GM18499 (cell line): ENCODE results near the gene TRH.

Experiments
- ATAC-seq: cut with Tn5 transposase; IDR thresholded peaks from one replicate; pipeline ENCODE4 v1.9.1; 2021; ENCODE audit warnings: moderate number of reproducible peaks; ENCODE audit not compliant: insufficient read depth, unreplicated experiment

TRH gene

GRCh38 chr3:129974564-129974832 is at the start of gene TRH:
Gene TRH (plus strand): TSS chr3:129974720. CDS start chr3:129975817, 1,097 bp downstream.
- no peak for ATAC-seq

GRCh38 chr3:129927072-129927471 is 47.4 kb upstream of the TRH start:
- no peak for ATAC-seq

DNA sequence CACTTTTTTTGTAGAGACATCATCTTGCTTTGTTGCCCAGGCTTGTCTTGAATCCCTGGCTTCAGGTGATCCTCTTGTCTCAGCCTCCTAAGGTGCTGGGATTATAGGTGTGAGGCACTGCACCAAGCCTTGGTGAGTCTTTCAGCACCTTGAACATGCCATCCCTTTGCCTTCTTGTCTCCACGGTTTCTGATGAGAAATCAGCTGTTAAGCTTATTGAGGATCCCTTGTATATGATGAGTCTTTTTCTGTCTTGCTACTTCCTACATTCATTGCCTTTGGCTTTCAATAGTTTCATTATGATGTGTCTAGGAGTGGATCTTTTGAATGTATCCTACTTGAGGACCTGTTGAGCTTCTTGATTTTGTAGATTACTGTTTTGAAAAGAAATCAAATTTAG is 45.1 kb upstream of the TRH start:
- ATAC-seq: no peak

- no peak for ATAC-seq
These were observed 41.0 kb upstream of the TRH start for GRCh38 chr3:129933471-129933870.

- no peak for ATAC-seq
These were observed 40.0 kb upstream of the TRH start for GRCh38 chr3:129934234-129935123.

DNA sequence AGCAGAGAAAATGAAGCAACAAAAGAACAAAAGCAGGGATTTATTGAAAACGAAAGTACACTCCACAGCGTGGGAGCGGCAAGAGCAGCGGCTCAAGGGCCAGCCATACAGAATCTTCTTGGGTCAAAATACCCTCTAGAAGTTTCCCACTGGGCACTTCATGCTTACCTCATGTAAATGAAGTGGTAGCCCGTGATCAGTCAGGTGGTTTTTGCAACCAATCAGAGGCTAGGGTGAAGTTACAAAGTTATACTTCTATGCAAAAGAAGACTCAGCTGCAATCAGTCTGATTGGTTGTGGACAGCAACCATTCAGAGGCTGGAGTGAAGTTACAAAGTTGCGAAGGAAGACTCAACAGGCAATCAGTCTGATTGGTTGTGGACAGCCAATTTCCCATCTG is 37.8 kb upstream of the TRH start:
- no peak for ATAC-seq

- ATAC-seq: no peak
These were observed 36.8 kb upstream of the TRH start for GRCh38 chr3:129937717-129938116.

DNA sequence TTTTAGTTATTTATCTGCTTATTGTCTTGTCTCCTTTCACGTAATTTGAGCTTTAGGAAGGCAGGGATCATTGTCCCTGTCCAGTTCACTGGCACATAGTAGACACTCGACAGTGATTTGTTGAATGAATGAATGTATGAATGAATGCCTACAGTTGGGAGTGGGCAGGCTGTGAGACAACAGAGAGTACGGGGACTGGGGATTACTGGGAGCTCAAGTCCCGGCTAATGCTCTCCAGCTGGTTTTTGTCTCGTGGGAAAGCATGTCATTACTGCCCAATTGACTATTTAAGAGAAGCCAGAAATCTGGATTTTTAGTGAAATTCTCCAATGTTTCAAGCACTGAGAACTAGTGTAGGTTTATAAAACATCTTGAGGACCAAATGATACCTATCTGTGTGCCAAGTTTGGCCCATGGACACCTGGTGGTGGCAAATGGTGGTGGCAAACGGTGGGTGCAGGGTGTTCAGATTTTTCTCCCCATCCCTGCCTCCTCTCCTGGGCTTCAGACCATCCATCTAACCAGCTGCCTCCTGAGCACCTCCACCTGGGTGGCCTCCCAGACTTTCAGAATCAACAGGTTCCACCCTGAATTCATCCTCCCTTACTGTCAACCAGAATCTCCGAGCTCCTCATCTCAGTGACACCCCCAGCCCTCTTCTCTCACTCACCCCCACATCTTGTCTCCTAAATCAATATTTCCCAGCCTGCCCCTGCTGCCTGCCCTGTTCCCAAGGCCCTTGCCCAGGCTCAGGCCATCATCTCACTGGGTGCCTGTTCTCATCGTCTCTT is 36.2 kb upstream of the TRH start:
- no peak for ATAC-seq

DNA sequence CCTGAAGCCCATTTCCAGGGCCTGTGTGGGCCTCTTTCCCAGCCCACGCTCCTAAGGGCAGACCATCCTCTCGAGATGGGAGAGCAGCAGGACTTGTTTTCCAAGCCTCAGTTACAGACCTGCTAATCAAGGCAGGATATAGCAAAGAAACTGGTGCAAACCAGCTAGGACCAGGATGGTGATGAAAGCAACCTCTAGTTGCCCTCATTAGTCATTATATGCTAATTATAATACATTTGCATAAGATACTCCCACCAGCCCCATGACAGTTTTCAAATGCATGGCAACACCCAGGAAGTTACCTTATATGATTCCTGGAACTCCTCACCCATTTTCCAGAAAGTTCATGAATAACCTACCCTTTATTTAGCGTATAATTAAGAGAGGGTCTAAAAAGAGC is 34.4 kb upstream of the TRH start:
- ATAC-seq: no peak

GRCh38 chr3:129942296-129942695 is 32.2 kb upstream of the TRH start:
- ATAC-seq: no peak

DNA sequence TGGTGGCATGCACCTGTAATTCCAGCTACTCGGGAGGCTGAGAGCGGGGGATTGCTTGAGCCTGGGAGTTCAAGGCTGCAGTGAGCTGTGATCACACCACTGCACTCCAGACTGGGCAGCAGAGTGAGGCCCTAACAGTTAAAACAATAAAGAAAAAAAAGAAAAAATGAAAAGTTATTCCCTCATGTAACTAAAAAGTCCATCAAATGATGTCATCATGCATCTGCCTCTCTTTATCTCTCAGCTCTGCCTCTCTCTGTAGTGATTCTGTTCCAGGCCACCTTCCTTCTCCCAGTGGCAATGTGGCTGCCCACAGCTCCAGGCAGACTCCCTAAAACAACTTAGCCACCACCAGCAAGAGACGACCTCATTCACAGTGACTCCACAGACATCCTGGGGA is 31.5 kb upstream of the TRH start:
- ATAC-seq: no peak

DNA sequence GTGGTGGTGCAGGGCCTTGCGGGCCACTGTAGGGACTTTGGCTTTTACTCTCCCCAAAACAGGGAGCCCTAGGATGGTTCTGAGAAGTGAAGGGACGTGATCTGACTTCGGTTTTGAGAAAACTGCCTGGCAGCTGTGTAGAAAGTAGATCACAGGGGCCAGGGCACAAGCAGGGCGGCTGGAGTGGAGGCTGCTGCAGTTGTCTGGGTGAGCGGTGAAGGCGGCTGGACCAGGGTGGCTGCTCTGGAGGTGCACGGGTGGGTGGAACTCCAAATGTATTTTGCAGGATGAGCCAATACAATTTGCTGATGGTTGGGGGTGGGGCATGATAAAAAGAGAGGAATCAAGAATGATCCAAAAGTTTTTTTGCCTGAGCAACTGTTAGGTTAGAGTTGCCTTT is 29.8 kb upstream of the TRH start:
- ATAC-seq: no peak

DNA sequence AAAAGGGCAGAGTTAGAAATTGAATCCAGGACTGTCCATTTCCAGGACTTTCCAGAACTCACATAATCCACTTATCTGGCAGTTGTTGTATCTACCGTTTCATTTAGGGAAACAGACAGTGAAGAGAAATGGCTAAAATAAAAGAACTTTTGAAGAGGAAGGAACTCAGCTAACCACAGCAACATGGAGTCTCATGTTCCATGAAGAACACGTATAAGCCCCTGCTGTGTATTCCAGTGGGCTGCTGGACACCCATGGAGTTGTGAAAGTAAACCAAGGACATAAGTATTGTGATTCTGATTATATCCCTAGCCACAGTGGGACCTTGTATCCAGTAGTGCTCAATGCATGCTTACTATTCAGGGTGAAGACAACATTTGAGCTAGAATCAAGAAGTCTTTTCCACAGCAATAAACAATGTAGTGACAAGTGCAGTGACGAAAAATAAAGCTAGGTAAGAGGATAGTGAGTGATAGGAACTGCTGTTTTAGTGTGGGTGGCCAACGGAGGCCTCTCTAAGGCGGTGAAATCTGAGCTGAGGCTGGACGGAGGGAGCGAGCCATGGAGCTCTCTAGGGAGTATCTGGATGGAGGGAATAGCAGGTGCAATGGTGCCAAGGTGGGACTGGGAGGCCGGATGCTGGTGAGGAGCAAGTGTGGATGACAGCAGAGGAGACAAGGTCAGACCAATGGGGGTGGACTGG is 26.8 kb upstream of the TRH start:
- ATAC-seq: no peak

DNA sequence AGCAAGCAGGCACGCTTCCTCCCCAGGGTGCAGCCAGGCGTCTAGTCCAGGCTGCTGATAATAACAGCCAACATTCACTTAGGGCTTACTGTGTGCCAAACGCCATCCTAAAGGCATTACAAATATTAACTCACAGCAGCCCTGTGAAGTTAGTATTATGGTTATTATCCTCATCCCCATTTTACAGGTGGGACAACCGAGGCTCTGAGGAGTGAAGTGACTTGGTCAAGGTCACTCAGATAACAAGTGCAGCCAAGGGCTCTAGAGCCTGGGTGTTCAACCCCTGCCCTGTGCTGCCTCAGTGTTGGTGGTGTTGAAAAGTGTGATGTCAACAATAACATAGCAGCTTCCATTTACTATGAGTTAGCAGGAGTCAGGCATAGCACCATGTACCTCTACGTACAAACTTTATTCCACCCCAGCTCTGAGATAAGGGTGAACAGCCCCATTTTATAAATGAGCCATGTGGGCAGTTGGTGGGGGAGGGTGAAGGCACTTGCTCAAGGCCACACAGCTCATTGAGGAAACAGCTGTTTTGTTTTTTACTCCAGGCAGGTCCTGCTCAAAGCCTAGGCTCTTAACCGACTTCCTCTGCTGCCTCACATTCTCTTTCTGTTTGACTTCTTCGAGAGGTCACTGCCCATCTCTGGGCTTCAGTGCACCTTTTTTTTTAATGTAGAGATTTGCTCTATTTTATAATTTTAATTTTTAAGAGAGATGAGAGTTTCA is 24.0 kb upstream of the TRH start:
- ATAC-seq: no peak

DNA sequence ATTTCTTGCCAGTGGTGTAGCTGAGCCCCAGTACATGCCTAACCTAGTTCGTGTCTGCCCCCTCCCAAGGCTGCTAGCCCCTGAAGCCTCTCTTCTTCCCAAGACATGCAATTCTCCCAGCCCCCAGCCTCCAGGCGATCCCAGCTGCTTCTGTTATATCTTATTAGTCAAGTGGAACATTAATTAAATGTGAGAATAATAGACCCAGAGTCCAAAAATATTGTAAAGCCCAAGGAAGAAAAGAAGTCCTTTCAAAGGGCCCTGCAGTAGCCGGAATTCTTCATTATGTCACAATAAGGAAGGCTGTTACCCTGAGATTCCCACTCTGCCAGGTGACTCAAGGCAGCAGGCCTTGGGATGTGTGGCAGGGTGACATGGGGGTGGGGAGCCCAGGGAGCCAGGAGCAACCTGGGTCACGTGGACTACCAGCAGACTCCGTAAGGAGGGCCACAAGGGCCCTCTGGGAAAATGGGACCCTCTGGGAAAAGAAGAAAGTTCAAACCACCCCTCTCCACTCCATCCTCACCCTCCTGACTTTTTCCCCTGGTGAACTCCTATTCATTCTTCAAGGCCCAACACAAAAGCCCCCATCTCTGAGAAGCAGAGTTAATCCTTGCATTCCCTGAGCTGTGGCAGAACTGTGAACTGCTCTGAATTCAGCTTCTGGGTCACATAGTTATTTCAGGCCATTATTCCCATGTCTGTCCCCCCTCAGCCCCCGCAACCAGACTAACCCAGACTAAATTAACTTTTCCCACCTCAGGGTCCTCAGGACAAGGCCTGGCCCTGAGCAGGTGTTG is 21.8 kb upstream of the TRH start:
- no peak for ATAC-seq

GRCh38 chr3:129953621-129954020 is 20.9 kb upstream of the TRH start:
- no peak for ATAC-seq

DNA sequence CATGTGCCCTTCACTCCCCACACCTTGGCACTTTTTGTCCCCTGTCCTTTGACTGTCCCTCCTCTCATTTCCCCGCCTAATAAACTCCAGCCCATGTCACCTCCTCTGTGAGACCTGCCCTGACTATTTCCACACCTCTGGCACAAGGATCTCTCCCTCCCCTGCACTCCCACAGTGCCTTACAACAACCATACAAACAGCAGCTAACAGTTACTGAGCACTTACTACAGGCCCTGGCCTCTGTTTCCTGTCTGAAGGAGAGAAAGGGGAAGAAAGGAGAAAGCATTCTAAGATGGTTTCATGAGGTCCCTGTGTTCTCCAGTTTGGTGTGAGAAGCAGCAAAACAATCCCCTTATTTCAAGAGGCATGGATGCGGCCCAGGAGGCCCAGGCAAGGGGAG is 20.0 kb upstream of the TRH start:
- ATAC-seq: no peak

- no peak for ATAC-seq
These were observed 17.6 kb upstream of the TRH start for GRCh38 chr3:129956936-129957335.

DNA sequence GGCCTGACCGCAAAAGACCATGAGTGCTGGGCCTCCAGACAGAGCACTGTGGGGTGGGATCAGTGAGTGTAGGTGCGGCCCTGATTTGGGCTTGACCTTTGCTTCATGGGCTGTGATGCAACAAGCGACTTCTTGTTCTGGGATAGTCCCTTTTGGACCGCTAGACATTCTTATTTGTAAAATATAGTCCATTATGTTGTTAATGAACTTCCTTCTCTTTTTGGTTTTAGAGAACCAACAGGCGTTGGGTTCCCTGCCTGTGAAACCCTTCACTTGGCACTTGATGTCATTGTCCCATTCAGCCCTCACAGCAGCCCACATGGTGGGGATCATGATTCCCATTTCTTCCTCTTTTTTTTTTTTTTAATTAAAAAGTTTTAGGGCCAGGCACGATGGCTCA is 15.8 kb upstream of the TRH start:
- ATAC-seq: no peak

DNA sequence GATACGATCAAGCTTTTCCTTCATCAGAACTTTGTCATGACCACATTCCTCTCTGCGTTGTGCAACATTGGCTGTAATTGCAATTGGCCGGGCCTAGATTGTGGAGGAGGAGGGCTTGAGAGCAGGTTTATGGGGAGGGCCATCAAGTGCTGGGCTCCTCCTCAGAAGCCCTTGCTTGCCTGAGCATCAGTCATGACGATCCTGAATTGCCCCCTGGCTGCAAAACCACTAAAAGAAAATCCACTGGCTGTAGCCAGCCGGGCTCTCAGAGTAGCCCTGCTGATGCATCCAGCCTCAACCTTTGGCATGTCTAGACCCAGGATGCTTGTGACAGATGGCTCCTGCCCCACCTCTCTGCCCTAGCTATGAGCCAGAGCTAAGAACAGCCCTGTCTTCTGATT is 13.4 kb upstream of the TRH start:
- ATAC-seq: no peak
